Fibroblast of lung (primary cell): ENCODE results near the gene ZNF600.
"Not testable (repeated sequence)": the region's sequence is repeated elsewhere in the genome, so short reads cannot be mapped to it uniquely, and the experiment has no call there.

Experiments
- CTCF ChIP-seq, 2 donors: IDR thresholded peaks in 1 of 2; conservative IDR thresholded peaks in 1 of 2; 1 replicate in 1 of 2; 2 replicates in 1 of 2; pipeline ENCODE4 v1.5.1; 2011 to 2012; ENCODE audit warnings: low read length in 2 of 2, control low read depth in 1 of 2, inconsistent platforms in 1 of 2, low read depth in 1 of 2, mild to moderate bottlenecking in 1 of 2
- EZH2 ChIP-seq: IDR thresholded peaks from 2 replicates; pipeline ENCODE4 v1.5.1; 2012; ENCODE audit warnings: low read length, control low read depth, mild to moderate bottlenecking; ENCODE audit errors: missing control alignments

DNA sequence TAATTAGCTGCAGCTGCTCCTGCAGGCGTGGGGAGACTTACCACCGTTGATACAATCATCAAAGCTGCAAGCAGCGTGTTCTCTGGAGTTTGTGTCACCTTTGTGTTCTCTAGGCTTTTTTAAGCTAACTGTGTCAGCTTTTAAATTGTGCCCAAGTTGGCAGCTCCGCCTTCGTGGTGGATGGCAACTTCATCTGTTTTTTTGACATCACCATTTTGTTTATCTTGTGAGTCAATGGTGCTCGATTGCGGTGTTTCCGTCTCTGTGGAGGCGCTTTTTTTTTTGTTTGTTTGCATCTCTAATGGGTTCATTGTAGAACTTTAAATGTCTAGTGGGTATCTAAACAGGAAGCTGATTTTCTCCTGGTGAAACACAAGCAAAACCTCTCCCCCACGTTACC, 40.7 kb downstream of the ZNF600 start:
- not testable (repeated sequence) for TF ChIP-seq CTCF (conservative IDR thresholded peaks at IDR 0.05 in 1 of 2, IDR thresholded peaks at IDR 0.05 in 1 of 2; ENCODE audit: low read depth in 1 of 2, low read length in 2 of 2); EZH2
